ENCODE data around the gene INTS15.

INTS15 gene

DNA sequence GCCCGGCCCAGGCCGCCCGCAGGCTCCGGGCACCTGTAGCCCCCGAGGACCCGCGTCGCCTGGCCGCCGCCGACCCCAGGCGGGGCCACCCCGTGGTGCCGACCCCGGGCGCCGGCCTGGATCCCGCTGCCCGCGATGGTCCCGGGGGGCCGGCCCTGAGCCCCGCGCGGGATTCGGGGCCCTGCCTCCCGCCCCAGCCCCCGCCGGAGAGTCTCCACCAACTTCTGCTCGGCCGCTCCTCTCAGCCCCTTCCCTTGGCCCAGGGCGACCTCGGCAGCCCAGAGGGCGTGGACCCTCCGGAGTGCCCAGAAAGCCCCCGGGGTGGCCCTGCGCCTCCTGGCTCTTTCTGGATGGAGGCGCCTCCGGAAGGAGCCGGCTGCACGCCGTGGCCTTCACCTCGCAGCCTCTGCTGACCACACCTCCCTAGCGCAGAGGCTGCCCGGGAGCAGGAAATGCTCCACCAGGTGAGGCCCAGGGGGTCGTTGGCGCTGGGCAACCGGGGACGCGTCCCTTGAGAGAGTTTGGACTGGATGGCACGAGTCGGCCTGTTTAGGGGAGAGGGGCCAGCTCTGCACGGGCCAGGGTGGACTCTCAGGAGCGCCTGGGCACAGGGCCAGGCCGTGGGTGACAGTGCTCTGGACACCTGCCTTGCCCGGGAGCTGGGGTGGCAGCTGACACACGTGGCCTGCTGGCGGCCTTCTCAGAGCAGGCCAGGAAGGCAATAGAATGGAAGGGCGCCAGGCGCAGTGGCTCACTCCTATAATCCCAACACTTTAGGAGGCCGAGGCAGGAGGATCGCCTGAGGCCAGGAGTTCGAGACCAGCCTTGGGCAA is 26.1 kb downstream of the INTS15 start:
- TF ChIP-seq, protein P1, sequence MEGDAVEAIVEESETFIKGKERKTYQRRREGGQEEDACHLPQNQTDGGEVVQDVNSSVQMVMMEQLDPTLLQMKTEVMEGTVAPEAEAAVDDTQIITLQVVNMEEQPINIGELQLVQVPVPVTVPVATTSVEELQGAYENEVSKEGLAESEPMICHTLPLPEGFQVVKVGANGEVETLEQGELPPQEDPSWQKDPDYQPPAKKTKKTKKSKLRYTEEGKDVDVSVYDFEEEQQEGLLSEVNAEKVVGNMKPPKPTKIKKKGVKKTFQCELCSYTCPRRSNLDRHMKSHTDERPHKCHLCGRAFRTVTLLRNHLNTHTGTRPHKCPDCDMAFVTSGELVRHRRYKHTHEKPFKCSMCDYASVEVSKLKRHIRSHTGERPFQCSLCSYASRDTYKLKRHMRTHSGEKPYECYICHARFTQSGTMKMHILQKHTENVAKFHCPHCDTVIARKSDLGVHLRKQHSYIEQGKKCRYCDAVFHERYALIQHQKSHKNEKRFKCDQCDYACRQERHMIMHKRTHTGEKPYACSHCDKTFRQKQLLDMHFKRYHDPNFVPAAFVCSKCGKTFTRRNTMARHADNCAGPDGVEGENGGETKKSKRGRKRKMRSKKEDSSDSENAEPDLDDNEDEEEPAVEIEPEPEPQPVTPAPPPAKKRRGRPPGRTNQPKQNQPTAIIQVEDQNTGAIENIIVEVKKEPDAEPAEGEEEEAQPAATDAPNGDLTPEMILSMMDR (IDR thresholded peaks at IDR 0.05; ENCODE audit: extremely low read depth, insufficient read depth, missing control alignments), result no peak

DNA sequence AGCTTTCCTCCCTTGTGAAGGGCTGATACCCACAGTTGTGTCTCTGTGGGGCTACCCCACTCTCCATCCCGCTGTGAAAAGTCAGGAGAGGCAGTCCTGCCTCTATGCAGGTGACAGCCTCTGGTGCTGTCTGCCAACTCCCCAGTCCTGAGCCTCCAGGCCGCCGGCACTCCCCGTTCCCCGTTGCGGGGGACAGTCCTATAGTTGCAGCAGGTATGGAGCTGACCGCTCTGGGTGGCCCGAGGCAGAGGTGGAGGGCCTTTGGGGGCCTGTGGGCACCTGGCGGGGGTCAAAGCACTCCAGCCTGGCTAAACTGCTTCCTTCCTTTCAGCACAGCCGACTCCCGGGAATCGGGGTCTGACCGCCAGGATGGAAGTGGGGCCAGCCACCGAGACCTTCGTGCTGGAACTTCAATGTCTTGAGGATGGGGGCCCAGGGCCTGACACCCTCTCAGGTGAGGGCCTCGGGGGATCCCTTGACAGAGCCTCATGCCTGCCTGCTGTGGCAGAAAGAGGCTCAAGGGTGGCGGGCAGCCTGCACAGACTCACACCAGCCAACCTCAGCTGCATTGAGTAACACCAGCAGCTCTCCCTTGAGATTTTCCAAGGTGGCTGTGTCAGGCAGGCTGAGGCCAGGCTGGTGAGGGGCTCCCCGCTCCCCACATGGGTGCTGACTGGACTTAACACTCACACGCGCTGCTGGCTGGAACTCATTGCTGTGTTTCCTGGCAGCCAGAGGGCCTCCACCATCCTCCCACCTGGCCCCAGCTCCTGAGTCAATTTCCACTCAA is 27.2 kb downstream of the INTS15 start:
- in situ Hi-C loops (cut with MboI; ENCODE audit: low pct_unique_long_range_greater_than_20kb, low sequenced_read_pairs, unreplicated experiment), result no loop called here
- TF ChIP-seq, protein P1 (IDR thresholded peaks at IDR 0.05; ENCODE audit: extremely low read depth, insufficient read depth, missing control alignments), result no peak
- DNase-seq (ENCODE audit: low spot score), result no peak

More for the DNA sequence above, 26.1 kb downstream of the INTS15 start:
- in situ Hi-C loops (cut with MboI; ENCODE audit: low pct_unique_long_range_greater_than_20kb, low sequenced_read_pairs, unreplicated experiment), result no loop called here
- DNase-seq (ENCODE audit: low spot score), result no peak

DNA sequence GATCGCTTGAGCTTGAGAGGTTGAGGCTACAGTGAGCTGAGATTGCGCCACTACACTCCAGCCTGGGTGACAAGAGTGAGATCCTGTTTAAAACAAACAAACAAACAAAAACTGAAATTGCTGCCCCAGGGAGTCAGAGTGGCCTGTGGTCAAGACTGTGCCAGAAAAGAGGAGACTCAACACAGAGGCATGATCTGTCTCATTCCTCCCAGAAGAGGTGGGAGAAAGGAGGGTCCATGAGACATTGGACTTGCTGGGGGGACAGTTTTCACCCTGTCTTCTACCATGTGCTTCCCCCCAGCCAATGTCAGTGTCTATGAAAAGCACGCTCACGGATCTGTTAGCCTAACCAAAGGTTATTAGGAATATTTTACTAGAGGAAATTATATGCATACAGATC is 28.8 kb downstream of the INTS15 start:
- no peak for DNase-seq (ENCODE audit: low spot score)
- in situ Hi-C loops (cut with MboI; ENCODE audit: low pct_unique_long_range_greater_than_20kb, low sequenced_read_pairs, unreplicated experiment), result no loop called here
- TF ChIP-seq, protein P1 (IDR thresholded peaks at IDR 0.05; ENCODE audit: extremely low read depth, insufficient read depth, missing control alignments), result no peak

DNA sequence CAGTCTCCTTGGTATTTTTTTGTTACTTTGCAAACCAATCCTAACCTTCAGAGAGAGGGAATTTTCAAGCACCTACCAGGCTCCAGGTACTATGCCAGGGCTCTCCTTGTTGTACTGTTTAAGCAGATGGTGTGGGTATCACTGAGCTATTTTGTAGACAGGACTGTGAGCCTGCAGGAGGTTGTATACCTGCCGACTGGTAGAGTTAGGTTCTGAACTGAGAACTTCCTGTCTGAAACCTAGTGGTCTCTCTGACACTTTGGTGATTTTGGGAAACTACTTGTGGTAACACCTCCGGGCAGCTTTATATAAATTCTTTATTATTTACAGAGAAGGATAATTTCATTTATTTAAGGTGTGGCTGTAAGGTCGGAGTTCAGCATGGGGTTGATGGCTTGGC is 30.1 kb downstream of the INTS15 start:
- TF ChIP-seq, protein P1 (IDR thresholded peaks at IDR 0.05; ENCODE audit: extremely low read depth, insufficient read depth, missing control alignments), result no peak
- in situ Hi-C loops (cut with MboI; ENCODE audit: low pct_unique_long_range_greater_than_20kb, low sequenced_read_pairs, unreplicated experiment), result no loop called here
- DNase-seq (ENCODE audit: low spot score), result no peak

DNA sequence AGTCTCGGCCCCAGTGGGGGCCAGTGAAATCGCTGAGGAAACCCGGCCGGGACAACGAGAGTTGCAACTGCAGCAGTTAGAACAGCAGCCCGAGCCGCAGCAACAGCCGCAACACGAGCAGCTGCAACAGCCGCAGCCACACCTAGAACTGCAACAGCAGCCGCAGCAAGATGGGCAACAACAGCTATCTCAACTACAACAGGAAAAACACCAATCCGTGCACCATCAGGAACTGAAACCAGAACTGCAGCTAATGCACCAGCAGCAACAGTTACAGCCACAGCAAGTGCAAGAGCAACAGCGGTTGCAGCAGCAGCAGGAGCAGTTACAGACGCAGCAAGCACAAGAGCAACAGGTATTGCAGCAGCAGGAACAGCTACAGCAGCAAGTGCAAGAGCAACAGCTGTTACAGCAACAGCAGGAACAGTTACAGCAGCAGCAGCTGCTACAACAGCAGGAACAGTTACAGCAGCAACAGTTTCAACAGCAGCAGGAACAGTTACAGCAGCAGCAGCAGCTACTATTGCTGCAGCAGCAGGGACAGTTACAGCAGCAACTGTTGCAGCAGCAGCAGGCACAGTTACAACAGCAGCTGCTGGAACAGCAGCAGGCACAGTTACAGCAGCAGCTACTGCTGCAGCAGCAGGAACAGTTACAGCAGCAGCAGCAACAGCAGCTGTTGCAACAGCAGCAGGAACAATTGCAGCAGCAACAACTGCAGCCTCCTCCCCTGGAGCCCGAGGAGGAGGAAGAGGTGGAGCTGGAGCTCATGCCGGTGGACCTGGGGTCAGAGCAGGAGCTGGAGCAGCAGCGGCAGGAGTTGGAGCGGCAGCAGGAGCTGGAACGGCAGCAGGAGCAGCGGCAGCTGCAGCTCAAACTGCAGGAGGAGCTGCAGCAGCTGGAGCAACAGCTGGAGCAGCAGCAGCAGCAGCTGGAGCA is 31.6 kb downstream of the INTS15 start:
- in situ Hi-C loops (cut with MboI; ENCODE audit: low pct_unique_long_range_greater_than_20kb, low sequenced_read_pairs, unreplicated experiment), result no loop called here
- DNase-seq (ENCODE audit: low spot score), result no peak
- TF ChIP-seq, protein P1 (IDR thresholded peaks at IDR 0.05; ENCODE audit: extremely low read depth, insufficient read depth, missing control alignments), result no peak
